HCT116 (cell line): ENCODE data around the gene PIGM. TPM values are rescaled to one million over a fixed set of nuclear protein-coding genes. Genes with fewer than 3 reads are reported as not detected.

Source experiments
- ATAC-seq: fragments of 200-7000 bp; cut with Tn5 transposase; 2 replicates; pipeline ENCODE4 v1.9.1; 2020; ENCODE audit warnings: mild to moderate bottlenecking, moderate library complexity
- BruUV-seq: library from RNA; stranded (reverse); fragments of 400-500 nt; replicated peaks from 2 replicates; lab custom pipeline; 2021; lab: Mats Ljungman, UMichigan
- CTCF ChIA-PET: fragments of 300-600 bp; sonication (Branson Sonifier 250); formaldehyde crosslinking; loops from one replicate; lab custom pipeline; 2021; ENCODE audit warnings: antibody characterized with exemption; lab: Charles Lee
- POLR2A ChIA-PET: fragments of 300-600, 350-600 bp; sonication (Branson Sonifier 250); formaldehyde crosslinking; loops from one replicate; lab custom pipeline; 2021; ENCODE audit warnings: antibody characterized with exemption; lab: Charles Lee
- RAD21 ChIA-PET, 2 experiments: fragments of 300-600 bp; sonication (Branson Sonifier 250); formaldehyde crosslinking; loops; one replicate each; lab custom pipeline; 2023; ENCODE audit warnings: low total read pairs in 2 of 2; ENCODE audit not compliant: uncharacterized antibody in 2 of 2, unreplicated experiment in 2 of 2, low non-redundant PET in 1 of 2; lab: Charles Lee
- DNase-seq: peaks from one replicate; pipeline ENCODE4 v3.0.0-alpha.2; 2010; ENCODE audit warnings: low read depth, low spot score
- H2AFZ ChIP-seq: fragments of 200-600 bp; shearing (Covaris generic), sonication (generic); 2 replicates; pipeline ENCODE4 v1.6.1; 2017; ENCODE audit warnings: low read depth, mixed run types, mixed read lengths, antibody characterized with exemption, low read length; ENCODE audit not compliant: poor library complexity, severe bottlenecking
- H3K27ac ChIP-seq: 2 replicates; pipeline ENCODE4 v1.5.1; 2012; ENCODE audit warnings: low read depth, low read length
- H3K27me3 ChIP-seq: fragments of 200-600 bp; sonication (generic); 2 replicates; pipeline ENCODE4 v1.6.1; 2016; ENCODE audit warnings: mixed run types, low read length, mixed read lengths; ENCODE audit not compliant: insufficient read depth
- H3K36me3 ChIP-seq, 2 experiments: fragments of 200-500 bp in 1 of 2; fragments of 200-600 bp in 1 of 2; sonication (Bioruptor generic) in 1 of 2; sonication (generic) in 1 of 2; 2 replicates each; pipeline versions ENCODE4 v1.5.1 to v1.6.1; 2014 to 2016; ENCODE audit warnings: low read length in 2 of 2, inconsistent platforms in 1 of 2, mixed read lengths in 1 of 2, mixed run types in 1 of 2; ENCODE audit not compliant: insufficient read depth in 2 of 2, control insufficient read depth in 1 of 2
- H3K4me1 ChIP-seq, 2 experiments: fragments of 200-600 bp in 1 of 2; sonication (generic) in 1 of 2; 2 replicates each; pipeline versions ENCODE4 v1.5.1 to v1.6.1; 2012 to 2017; ENCODE audit warnings: low read length in 2 of 2, inconsistent platforms in 1 of 2, mild to moderate bottlenecking in 1 of 2, mixed read lengths in 1 of 2, mixed run types in 1 of 2, moderate library complexity in 1 of 2; ENCODE audit not compliant: insufficient read depth in 2 of 2, control insufficient read depth in 1 of 2
- H3K4me2 ChIP-seq: fragments of 200-600 bp; sonication (generic); 2 replicates; pipeline ENCODE4 v1.6.1; 2017; ENCODE audit warnings: mixed run types, low read length, mixed read lengths
- H3K4me3 ChIP-seq, 2 experiments: fragments of 200-600 bp in 1 of 2; sonication (generic) in 1 of 2; replicated peaks in 1 of 2; 2 replicates each; pipeline ENCODE4 v1.5.1; 2011 to 2016; ENCODE audit warnings: low read length in 2 of 2, control low read depth in 1 of 2, low read depth in 1 of 2, mild to moderate bottlenecking in 1 of 2, mixed read lengths in 1 of 2, mixed run types in 1 of 2
- H3K79me2 ChIP-seq: fragments of 200-600 bp; sonication (generic); 2 replicates; pipeline ENCODE4 v1.6.1; 2017; ENCODE audit warnings: mild to moderate bottlenecking, mixed run types, low read length, moderate library complexity, mixed read lengths; ENCODE audit not compliant: insufficient read depth
- H3K9ac ChIP-seq: fragments of 200-600 bp; sonication (generic); 2 replicates; pipeline ENCODE4 v1.6.1; 2016; ENCODE audit warnings: low read length, mixed read lengths
- H3K9me2 ChIP-seq: fragments of 200-600 bp; sonication (generic), shearing (Covaris generic); 2 replicates; pipeline ENCODE4 v1.6.1; 2017; ENCODE audit warnings: mixed run types, mild to moderate bottlenecking, moderate library complexity; ENCODE audit not compliant: insufficient read depth
- H3K9me3 ChIP-seq, 2 experiments: fragments of 200-500 bp in 1 of 2; fragments of 200-600 bp in 1 of 2; sonication (Bioruptor generic) in 1 of 2; sonication (generic) in 1 of 2; 2 replicates each; pipeline ENCODE4 v1.6.1; 2014 to 2017; ENCODE audit warnings: low read length in 2 of 2, mixed read lengths in 2 of 2, inconsistent platforms in 1 of 2, low read depth in 1 of 2, mild to moderate bottlenecking in 1 of 2, mixed run types in 1 of 2, moderate library complexity in 1 of 2; ENCODE audit not compliant: control insufficient read depth in 1 of 2, insufficient read depth in 1 of 2
- H4K20me1 ChIP-seq: fragments of 200-600 bp; sonication (generic), shearing (Covaris generic); 2 replicates; pipeline ENCODE4 v1.6.1; 2017; ENCODE audit warnings: mixed run types, mild to moderate bottlenecking, moderate library complexity; ENCODE audit not compliant: insufficient read depth
- CBX3 ChIP-seq: IDR thresholded peaks from 2 replicates; pipeline ENCODE4 v1.6.1; 2012; ENCODE audit warnings: low read depth
- CEBPB ChIP-seq: IDR thresholded peaks from 2 replicates; pipeline ENCODE4 v1.6.1; 2012; ENCODE audit warnings: low read depth
- EGR1 ChIP-seq: IDR thresholded peaks from 2 replicates; pipeline ENCODE4 v1.6.1; 2012; ENCODE audit warnings: low read depth
- ELF1 ChIP-seq: IDR thresholded peaks from 2 replicates; pipeline ENCODE4 v1.6.1; 2012; ENCODE audit warnings: low read depth, borderline replicate concordance
- EZH2phosphoT487 ChIP-seq: fragments of 200-600 bp; IDR thresholded peaks from 2 replicates; pipeline ENCODE4 v1.6.1; 2018; ENCODE audit warnings: antibody characterized with exemption, borderline replicate concordance
- FOSL1 ChIP-seq: IDR thresholded peaks from 2 replicates; pipeline ENCODE4 v1.6.1; 2012; ENCODE audit warnings: low read depth
- MAX ChIP-seq: IDR thresholded peaks from 2 replicates; pipeline ENCODE4 v1.6.1; 2012
- POLR2AphosphoS5 ChIP-seq: IDR thresholded peaks from 2 replicates; pipeline ENCODE4 v1.6.1; 2011; ENCODE audit warnings: mild to moderate bottlenecking, low read depth, low read length, moderate library complexity
- SRF ChIP-seq: IDR thresholded peaks from 2 replicates; pipeline ENCODE4 v1.6.1; 2012; ENCODE audit warnings: low read depth
- TCF7L2 ChIP-seq: IDR thresholded peaks from 2 replicates; pipeline ENCODE4 v1.7.0; 2011; ENCODE audit warnings: borderline replicate concordance, inconsistent platforms; ENCODE audit not compliant: insufficient read depth, insufficient read length; ENCODE audit errors: extremely low read depth
- YY1 ChIP-seq: IDR thresholded peaks from 2 replicates; pipeline ENCODE4 v1.6.1; 2011; ENCODE audit warnings: low read length, low read depth, moderate library complexity, mild to moderate bottlenecking; ENCODE audit not compliant: insufficient replicate concordance; ENCODE audit errors: extremely low read depth
- ZFX ChIP-seq: fragments of 450-650 bp; IDR thresholded peaks from 2 replicates; pipeline ENCODE4 v1.6.1; 2017
- intact Hi-C: fragments of 100-400 bp; cut with micrococcal nuclease; formaldehyde crosslinking; loops from 2 replicates; pipeline ENCODE4 v1.10.0; 2022
- total RNA-seq: library from RNA; stranded (reverse); gene quantifications from one replicate; pipeline ENCODE4 v1.2.1, GENCODE V29; 2021; ENCODE audit not compliant: unreplicated experiment
- TF ChIP-seq, protein P1 (sequence below): IDR thresholded peaks from 2 replicates; pipeline ENCODE4 v1.6.1; 2012

The PIGM gene
- total RNA-seq, 1 experiment from 2014 or later: 4.1 TPM

DNA sequence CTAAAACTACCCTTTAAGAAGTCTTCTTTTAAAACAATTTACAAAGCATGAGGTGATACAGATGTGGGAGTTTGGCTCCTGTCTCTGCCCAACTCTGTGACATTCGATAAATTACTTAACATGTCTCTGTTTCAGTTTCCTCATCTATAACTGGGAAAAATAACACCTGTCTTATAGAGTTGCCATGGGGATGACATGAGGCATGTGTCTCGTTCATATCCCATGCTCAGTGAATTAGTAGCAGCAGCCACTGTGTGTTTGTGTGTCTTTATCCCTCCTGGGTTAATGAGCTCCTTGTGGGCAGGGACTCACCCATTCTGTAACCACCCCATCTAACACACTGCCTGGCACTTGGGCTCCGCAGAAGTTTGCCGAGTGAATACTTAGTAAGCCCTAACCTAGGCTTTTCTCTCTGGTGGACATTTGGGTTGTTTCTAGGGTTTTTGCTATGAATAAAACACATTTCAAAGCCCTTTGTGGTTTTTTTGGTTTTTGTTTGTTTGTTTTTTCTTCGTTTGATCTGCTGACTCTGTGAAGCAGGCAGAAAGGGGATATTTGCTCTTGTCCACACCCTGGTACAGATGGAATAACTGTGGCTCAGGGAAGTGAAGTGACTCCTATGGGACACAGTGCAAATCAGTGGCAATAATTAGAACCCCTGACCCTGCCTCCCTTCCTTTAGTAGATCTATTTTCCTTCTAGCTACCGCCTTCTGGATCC is 48.8 kb upstream of the PIGM start:
- DNase-seq: no peak
- Histone ChIP-seq H3K4me2 (no peak overlapping the region), H3K9ac (no peak overlapping the region), H3K79me2 (no peaks in the 10 kb centered on the region), H3K9me2 (no peaks in the 10 kb centered on the region), H3K27ac (no peak overlapping the region), H2AFZ (no peak overlapping the region), H3K36me3 (no peaks in the 10 kb centered on the region), H4K20me1 (no peaks in the 10 kb centered on the region), H3K4me3 (no peak overlapping the region), H3K27me3 (peaks cover 26% of the 10 kb centered on the region), H3K9me3 (no peaks in the 10 kb centered on the region), H3K4me1 (no peaks in the 10 kb centered on the region; a peak in 2 of 4 replicates)
- POLR2A ChIA-PET: no interaction called here
- no peak for ATAC-seq
- BruUV-seq: no TSS peak
- TF ChIP-seq SRF (no peak), EGR1 (no peak), ZFX (no peak), POLR2AphosphoS5 (no peak), YY1 (no peak), TCF7L2 (no peak), CEBPB (no peak), MAX (no peak), FOSL1 (no peak), EZH2phosphoT487 (no peak), CBX3 (no peak), ELF1 (no peak)
- TF ChIP-seq, protein P1, sequence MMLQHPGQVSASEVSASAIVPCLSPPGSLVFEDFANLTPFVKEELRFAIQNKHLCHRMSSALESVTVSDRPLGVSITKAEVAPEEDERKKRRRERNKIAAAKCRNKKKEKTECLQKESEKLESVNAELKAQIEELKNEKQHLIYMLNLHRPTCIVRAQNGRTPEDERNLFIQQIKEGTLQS: no peak
- RAD21 ChIA-PET: interaction anchor here in 1 of 2 experiments (1.3 kb wide), 1 partner anchor 34 kb away, joined by 3 read pairs; no protein-coding TSS in a partner anchor
- intact Hi-C loops: no loop called here
- CTCF ChIA-PET: interaction anchor here (1.2 to 3.8 kb wide), 2 partner anchors 22 to 34 kb away, joined by 5 to 33 read pairs; no protein-coding TSS in a partner anchor
